GM21619 (cell line): ENCODE results near the gene ZNF500.

Experiments
- ATAC-seq: cut with Tn5 transposase; IDR thresholded peaks from one replicate; pipeline ENCODE4 v1.9.1; 2021; ENCODE audit not compliant: unreplicated experiment

ZNF500 gene

DNA sequence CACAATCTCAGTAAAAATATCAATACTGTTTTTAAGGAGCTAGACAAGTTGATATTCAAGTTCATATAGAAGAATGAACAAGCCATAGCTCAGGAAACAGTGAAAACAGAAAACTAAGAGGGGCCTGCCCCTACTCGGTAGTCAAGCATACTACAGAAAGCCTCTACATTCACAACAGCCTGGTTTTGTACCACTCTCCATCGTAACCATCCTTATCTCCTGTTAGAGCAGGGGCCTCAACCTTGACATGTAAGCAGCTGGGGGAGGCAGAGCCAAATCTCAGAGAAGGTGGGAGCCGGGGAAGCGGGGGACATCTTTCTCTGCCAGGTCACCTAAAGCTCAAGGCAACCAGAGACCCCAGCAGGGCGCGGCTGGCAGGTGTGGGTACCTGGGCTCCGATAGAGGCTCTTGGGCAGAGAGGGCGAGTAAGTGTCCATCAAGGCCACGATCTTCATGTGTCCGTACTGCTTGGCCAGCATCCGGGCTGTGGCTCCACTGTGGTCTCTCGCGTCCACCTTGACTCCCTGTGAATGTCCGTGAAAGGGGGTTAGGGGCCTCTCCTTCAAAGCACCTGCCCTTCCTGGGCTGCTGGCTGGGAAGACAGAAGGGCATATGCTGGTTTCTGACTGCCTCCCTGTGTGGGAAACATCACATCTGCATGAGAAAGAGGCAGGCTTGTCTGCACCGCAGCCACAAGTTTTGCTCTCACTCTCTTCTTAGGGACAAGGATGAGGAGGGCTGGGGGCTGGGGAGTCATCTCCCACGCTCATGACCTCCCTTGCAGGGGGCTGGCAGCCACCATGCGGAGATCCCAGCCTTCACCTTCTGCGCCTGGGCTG, 53.1 kb downstream of the ZNF500 start:
- no peak for ATAC-seq

DNA sequence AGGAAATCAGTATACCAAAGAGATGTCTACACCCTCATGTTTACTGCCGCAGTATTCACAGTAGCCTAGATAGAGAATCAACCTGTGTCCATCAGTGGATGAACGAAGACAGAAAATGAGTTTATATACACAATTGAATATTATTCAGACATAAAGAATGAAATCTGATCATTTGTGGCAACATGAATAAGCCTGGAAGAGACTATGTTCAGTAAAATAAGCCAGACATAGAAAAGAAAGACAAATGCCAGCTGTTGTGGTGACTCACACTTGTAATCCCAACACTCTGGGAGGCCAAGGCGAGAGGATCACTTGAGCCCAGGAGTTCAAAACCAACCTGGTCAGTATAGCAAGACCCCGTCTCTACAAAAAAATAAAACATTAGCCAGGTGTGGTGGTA, 57.5 kb downstream of the ZNF500 start:
- ATAC-seq: no peak

DNA sequence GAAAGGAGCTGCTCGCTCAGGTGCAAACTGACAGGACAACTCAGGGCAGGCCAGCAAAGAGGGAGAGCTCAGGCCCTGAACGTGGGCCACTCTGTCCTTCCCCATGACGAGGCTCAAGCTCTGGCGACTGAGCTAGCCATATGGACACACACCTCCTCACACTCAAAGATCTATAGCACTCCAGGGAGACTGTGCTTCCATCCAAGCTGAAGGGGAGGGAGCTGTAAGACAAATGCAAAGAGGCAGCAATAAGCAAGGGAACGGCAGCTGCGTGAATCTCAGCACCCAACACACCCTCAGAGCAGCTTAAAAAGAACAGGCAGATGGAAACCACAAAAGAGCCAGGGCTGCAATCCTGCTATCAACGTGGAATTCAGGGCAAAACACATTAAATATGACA, 60.1 kb downstream of the ZNF500 start:
- no peak for ATAC-seq

DNA sequence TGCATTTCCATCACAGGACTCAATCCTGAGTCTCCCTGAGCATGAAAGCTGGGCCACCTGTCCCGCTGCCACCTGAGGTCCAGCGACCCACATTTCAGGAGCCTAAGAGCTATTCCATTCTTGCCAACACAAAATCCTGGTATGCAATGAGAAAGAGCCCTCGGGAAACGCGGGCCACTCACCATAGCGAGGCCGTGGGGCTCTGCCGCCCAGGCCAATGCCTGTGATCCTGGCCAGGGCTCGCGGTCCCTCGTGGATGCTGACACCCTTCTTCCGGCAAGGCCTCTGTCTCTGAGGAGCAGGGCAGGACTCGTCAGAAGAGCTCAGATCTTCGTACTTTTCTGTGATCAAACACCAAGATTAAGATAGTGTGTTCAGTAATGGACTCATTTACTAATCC, 62.0 kb downstream of the ZNF500 start:
- no peak for ATAC-seq

DNA sequence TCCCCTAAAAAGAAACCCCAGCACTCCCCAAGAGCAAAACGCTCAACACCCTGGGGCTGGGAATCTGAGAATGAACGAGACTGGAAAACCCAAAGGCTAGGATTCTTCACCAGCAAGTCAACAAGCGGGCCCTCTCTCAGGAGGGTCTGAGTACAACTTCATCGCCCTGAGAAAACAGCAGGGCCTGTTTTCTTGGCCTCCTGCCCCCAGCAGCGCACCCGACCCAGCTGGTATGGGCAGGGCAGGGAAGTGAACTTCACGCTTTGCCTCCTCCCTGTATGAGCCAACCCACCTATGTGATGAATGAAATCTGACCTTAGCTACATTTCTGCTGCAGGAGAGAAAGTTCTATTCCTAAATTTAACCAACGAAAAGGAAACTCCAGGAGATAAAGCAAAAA, 62.5 kb downstream of the ZNF500 start:
- no peak for ATAC-seq

DNA sequence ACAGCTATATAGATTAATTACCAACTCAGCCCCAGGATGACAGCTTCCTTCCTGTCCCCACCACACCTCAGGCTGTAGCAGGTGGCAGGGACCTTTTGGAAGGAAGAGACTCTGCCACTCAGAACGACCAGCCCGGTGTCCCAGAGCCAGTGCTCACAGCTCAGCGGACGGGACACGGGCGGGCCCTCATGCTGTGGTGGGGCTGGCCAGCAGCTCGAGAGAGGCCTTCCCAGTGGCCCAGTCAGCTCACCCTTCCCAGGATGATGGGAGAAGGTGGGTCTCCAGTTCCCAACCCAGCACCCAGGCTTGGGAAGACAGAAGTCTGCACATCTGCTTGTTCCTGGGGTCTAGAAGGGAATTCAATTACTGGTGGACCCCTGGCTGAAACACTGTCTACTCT, 63.1 kb downstream of the ZNF500 start:
- no peak for ATAC-seq

DNA sequence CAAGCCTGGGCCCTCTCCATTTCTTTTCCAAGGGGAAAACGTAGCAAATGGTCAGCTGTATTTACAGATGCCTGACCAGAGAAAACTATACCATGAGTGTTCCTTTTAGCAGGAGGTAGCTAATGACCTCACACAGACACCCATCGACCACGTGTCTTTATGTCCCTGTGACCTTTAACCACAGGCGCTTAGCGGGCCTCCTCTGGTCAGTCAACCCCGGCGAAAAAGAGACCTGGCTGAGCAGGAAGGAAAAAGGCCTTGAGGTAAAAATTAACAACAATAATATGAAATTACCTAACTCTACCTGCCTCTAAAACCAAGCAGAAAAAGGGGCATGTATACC, 64.5 kb downstream of the ZNF500 start:
- ATAC-seq: no peak

DNA sequence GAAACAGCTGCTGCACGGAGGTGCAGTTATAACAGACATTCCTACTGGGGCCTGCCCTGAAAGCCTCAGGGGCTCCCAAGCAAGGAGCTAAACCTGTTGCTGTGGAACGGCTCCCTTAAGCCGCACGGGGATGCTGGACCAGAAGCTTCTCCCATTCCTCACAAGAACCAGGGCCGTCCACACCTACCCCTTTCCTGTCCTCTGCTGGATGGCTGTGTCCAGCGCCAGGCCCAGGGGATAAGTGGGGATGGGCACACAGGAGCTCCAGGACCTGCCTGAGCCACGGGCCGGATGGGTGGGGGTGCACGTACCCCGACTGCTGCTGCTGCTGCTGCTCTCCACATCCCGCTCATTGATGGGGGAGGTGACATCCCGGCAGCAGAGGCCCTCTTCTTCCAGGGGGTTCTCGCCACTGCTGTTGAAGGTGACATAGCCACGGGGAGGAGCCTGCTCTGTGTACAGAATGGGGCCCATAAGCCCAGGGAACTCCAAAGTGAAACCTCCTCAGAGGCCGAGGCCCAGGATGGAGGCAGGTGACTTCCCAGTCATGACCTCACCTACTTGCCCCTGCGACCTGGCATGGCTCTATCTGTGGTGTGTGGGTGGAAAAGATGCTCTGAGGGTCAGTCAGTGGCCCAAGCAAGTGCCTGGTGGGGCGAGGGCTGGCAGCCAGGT, 65.0 kb downstream of the ZNF500 start:
- ATAC-seq: no peak

DNA sequence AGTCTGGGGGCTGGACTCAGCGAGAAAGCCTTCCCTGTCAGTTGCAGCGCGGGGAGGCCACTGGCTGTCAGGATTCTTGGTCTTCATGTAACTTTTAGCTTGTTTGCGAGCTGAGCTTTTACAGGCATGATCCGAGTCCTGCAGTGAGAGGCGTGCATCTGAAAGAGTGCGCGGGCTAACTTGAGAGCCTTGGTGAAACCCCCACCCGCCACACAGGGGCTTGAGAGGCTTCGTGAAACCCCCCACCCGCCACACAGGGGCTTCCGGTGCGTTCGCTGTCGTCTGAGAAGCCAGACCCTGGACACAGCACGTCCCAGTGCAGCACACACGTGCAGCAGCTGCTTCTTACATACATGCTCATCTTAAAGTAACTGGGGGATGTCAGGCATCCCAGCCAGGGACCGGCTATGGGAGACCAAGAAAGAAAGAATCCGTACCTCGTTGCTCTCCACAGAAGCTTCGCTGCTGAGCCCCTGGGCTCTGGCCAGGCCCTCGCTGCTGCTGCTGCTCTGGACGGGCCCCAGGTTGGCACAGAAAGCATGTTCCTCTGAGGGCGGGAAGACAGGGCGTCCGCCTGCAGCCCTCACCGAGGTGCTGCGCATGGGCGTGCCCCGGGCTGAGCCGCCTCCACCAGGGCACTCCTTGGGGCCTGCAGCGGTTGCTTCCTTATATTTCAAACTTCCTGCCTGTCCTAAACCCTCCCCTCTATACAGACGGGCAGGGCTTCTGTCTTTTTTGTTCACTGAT, 65.8 kb downstream of the ZNF500 start:
- ATAC-seq: no peak

DNA sequence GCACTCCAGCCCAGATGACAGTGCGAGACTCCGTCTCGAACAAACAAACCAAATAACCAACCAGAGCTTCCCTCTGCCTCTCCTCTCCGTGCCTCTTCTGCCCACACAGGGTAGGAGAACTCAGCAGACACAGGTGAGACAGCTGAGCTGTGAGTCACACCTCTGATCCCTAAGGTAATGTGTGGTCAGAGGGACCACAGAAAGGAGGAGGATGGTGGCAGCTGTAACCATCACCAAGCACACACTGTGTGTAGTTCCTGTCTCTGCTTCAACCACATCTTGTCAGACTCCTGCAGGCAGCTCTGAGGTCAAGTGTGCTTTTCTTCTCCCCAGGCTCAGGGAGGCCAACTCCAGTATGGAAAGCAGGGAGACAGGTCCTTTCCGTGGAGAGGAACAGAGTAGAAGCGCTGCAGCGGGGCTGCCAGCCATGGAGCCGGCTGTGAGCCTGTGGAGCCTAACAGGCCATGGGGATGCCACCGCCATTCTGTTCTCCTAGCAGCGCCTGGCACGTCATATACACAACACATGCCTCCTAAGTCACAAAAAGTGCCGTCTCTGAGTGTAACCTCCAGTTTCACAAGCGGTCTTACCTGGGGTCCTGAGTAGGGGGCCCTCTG, 66.5 kb downstream of the ZNF500 start:
- no peak for ATAC-seq

DNA sequence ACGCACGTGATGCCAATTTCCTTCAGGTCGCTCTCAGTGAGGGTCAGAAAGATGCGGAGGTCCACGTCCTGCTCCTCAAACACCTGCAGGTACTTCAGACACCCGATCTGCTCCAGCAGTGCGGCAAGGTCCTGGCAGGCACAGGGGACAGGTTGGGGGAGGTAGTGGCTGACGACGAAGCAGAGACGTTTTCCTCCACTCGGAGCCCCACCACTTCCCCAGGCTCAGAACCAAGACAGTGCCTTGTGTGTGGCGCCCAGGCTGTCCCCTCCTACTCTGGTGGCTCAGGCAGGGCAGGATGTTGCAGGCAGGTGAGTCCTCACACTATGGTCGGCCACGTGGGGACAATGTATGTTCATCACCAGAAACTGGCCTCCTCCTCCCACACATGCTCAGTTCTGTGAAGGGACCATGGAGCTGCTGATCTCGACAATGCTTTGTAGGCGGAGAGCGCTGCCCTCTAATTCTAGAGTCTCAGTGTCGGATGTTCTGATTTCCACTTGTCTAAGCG, 67.9 kb downstream of the ZNF500 start:
- no peak for ATAC-seq

DNA sequence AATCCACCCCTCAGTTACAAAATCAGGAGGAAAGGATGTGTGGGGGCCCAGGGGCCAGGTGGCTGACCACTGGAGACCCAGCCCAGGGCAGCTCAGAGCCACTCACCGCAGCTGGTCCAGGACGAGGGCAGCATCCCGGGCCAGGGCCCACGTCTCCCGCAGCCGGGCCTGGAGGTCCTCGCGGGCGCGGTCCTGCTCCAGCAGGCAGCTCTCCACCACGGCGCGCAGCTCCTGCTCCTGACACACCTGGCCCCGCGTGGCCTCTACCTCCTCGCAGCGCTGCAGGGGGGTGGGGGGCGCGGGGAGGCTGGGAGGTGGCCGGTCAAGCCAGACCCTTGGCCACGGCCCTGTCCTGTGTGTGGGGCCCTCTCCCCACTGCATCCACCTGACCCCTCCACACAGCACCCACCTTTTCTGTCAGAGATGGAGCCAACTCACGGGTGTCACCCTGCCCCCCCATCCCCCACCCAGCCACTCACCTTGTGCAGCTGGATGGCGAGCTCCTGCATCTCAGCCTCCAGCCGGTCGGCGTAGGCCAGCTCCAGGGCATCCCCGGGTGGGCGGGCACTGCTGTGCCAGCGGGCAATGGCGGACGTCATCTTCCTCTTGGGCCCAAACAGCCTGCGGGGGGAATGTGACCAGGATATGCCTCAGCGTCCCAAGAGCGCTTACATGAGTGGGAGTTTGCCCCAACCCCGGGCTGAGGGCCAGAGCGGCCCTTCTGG, 68.5 kb downstream of the ZNF500 start:
- ATAC-seq: no peak
